HG02798 (cell line): ENCODE measurements around the gene CHN1.
A peak's percentile ranks its signal among the peaks of the same experiment; 100 is the strongest.

Experiments used
- ATAC-seq: cut with Tn5 transposase; IDR thresholded peaks from one replicate; pipeline ENCODE4 v1.9.1; 2021; ENCODE audit warnings: mild to moderate bottlenecking; ENCODE audit not compliant: unreplicated experiment, poor library complexity

CHN1 gene

GRCh38 chr2:174836377-174836994 is 168.7 kb downstream of the CHN1 start:
- no peak for ATAC-seq

GRCh38 chr2:174835797-174836255 is 169.4 kb downstream of the CHN1 start:
- peak; percentile 87 for ATAC-seq

DNA sequence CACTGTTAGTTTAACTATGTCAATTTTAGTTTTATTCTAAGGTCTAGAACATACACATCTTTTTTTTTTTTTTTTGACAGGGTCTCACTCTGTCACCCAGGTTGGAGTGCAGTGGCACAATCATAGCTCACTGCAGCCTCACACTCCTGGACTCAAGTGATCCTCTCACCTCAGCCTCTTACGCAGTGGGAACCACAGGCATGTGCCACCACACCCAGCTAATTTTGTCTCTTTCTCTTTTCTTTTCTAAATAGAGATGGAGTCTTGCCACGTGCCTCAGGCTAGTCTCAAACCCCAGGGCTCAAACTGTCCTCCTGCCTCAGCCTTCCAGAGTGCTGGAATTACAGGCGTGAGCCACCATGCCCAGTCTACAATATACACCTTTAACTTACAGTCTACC is 171.4 kb downstream of the CHN1 start:
- ATAC-seq, result no peak

DNA sequence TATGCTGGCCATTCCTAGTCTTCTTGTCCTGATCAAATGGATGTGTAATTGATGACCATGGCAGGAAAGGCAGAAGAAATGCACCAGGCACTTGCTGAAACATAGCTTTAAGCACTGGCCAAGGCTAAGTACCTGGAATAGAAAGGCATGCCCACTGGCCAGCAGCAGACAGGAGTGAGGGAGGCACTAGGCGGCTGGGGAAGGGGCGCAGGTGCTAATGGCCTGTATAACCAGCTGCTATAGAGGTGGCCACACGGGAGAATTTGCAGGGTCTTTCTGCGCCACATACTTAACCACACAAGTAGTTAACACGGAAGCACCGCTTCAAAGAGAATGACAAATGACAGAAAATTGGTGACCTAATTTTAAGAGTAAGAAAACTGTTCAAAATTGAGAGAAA is 174.6 kb downstream of the CHN1 start:
- no peak for ATAC-seq

- no peak for ATAC-seq
These were observed 175.6 kb downstream of the CHN1 start for GRCh38 chr2:174829550-174829949.

GRCh38 chr2:174827371-174828369 is 177.5 kb downstream of the CHN1 start:
- no peak for ATAC-seq

GRCh38 chr2:174826051-174826450 is 179.1 kb downstream of the CHN1 start:
- no peak for ATAC-seq

GRCh38 chr2:174824068-174824467 is 181.1 kb downstream of the CHN1 start:
- ATAC-seq, result no peak

DNA sequence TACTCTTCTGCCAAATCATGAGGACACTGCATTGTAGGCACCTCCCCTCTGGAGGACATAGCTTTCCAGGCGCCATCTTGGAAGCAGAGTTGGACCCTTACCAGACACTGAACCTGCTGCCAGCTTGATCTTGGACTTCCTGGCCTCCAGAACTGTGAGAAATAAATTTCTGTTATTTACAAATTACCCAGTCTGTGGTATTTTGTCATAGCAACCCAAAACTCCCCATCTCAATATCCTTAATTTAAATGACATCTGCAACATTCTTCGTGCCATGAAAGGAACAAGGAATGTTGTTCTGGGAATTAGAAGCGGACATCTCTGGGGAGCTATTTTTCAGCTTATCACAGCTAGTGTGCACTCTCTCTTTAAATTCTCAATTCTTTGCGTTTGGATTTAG is 183.6 kb downstream of the CHN1 start:
- ATAC-seq, result no peak

- no peak for ATAC-seq
These were observed 184.8 kb downstream of the CHN1 start for GRCh38 chr2:174820361-174820760.

GRCh38 chr2:174815526-174815925 is 189.7 kb downstream of the CHN1 start:
- ATAC-seq, result no peak

DNA sequence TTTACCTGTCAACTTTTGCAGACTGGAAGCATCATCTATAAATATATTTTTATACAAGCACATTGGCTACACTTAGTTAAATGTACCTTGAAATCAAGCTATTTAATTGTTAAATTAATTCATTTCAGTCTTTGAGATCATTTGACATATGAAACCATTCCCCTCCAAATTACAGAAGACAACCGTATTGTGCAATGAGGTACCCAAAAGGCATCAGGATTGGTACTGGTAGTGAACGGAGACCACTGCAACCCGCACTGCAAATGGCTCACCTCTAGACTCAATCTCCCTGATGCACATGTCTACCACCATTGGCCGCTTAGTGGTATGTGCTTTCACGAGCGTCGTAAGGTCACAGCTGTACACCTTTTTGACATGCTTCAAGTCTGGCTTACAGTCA is 193.1 kb downstream of the CHN1 start:
- no peak for ATAC-seq

GRCh38 chr2:174807931-174808330 is 197.2 kb downstream of the CHN1 start:
- ATAC-seq, result no peak

DNA sequence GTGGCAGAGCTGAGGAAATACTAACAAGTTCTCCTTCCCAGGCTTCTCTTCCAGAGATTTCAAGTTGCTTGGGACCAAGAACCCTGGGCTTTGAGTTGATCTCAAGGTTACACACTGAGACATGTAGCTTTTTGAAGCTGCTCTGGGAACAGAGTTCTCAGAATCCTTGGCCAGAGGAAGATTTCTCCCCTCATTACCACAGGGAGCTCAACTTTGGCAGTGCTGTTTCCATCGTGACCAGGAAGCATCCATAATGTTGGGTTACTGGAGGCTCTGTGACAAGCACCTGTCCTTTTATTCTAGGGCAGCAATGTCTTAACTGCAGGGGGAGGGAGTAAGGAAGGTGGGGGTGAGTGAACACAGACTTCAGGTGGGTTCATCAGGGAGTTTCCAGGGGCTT is 199.4 kb downstream of the CHN1 start:
- ATAC-seq, result no peak

- ATAC-seq, result no peak
These were observed 202.7 kb downstream of the CHN1 start for GRCh38 chr2:174802459-174802858.

DNA sequence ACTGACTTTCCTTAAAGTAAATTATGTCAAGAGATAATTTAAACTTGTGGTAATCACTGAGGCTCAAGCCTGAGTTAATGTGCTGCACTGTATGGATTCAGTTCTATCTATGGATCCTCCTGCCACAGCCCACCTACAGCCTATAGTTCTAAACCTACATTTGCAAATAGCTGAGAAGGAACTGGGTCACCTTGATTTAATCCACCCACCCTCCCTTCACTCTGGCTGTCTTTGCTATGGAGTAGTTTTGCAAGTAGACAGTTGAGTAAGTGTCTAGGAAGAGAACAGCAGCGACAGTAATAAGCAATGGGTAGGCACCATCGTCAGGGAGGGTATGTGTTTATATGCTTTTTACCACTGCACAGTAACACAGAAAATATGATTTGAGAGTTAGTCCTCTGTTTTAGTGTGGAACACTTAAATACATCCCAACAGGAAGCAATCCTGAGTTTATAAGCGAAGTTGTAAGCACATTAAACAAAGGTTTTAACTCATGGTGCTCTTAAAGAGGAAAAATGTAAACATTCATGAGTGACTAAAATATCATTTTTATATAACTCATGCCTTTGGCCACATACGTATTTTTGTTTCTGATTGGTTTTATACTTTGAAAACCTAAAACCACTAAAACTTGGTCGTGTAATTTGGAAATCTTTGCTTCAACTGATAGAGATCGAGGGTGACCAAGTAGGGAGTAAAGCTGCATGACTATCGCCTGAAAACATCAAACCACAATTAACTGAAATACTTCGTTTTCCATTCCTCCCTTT is 204.6 kb downstream of the CHN1 start:
- no peak for ATAC-seq

- ATAC-seq, result no peak
These were observed 206.4 kb downstream of the CHN1 start for GRCh38 chr2:174798801-174799200.

DNA sequence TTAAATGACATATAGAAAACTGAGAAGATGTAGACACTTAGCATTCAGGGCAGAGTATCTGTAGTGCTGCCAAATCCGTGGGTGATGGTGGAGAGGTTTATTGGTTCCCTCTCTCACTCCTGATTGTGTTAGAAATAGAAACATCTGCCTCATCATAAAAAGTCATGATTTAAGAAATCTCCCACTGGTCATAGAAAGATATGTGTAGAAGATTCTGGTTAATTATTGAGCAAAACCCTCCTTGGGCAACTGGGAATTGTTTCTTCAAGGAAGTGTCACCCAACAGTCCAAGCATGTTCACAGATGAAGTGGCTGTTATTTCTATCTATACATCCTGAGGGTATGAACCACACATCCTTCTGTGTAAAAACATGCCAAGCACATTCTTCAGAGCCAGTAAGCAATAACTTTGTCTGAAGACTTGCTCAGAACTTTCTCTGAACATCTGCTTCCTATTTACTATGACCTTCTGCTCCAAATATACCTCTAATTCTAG is 207.4 kb downstream of the CHN1 start:
- no peak for ATAC-seq

DNA sequence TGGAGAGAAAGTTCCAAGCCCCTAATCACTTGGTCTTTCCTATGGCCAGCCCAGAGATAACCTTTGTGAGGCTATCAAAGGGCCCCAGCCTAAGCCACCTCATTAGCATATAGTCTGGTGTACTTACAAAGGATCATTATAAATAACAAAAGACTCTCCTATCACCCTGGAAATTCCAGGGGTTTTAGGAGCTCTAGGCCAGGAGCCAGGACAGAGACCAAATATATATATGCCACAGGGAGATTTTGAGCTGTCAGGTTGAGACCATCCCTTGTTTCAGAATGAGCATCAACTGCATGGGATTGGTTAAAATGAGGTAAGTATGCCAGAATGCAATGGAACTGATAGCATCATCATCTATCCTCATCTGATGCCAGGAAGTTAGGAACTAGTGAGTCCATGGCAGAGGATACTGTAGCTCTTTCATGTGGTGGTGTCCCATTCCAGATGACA is 208.8 kb downstream of the CHN1 start:
- ATAC-seq, result no peak

DNA sequence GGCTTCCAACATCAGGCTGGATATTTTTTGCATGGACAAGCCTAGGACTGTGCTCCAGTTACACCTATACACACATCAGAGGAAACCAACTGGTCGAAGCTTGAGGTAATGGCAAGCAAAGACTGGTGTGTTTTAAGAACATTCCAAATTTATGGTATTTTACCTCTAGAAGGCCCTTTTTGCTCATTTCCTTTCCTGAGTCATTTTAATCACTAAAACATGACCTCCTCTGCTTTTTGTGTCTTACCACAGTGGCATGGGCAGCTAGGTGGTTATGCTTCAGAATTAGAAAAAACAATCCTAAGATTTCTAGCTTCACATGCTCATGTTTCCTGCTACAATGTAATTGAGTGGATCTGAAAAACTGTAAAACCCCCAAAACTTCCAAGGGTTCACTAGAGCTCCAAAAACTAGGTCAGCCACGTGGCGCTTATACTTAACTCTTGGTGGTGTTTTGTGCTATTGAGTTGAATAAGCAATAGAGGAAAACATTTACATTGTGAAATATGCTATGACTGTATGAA is 210.3 kb downstream of the CHN1 start:
- ATAC-seq, result no peak
